Measurements from ENCODE around the gene NGRN. TPM values are rescaled to one million over a fixed set of nuclear protein-coding genes. Genes with fewer than 3 reads are reported as not detected.

NGRN gene
- total and polyA plus RNA-seq, 2 donors (not counting 1 experiment from before 2014, with no cell fraction given) = 55.3 to 96.1 TPM

DNA sequence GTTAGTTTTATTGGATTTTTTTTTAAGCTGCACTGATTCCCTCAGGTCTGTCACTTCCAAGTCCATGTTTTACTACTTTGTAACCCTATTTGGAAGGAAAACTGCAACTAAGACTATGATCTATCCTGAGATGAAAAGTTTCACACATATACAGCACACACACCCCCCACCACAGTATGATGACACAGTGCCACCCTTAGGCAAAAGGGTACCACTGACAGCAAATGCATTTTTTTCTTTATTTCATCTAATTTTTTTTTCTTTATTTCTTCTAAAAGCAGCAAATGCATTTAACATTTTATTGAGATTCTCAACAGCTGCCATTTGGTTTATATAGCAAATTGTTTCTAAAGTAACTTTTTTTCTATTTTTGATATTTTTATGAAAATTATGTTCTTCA, 21.2 kb downstream of the NGRN start:
- DNase-seq (ENCODE audit: low read depth in 2 of 2) = peak; percentile 24 to 52
- no peak overlapping the region for H3K4me2 ChIP-seq (ENCODE audit: extremely low read depth, insufficient read depth, low read length)
- no peak overlapping the region for H3K27ac ChIP-seq (ENCODE audit: insufficient read depth, low read length)
- no peaks in the 10 kb centered on the region for H3K36me3 ChIP-seq (ENCODE audit: control insufficient read depth, insufficient read depth, low read length)
- H3K4me1 ChIP-seq (ENCODE audit: control insufficient read depth, extremely low read depth, insufficient read depth, low read length) = no peaks in the 10 kb centered on the region
- no peaks in the 10 kb centered on the region for H3K27me3 ChIP-seq (ENCODE audit: control insufficient read depth, insufficient read depth, low read length)
- no peak overlapping the region for H3K9ac ChIP-seq (ENCODE audit: insufficient read depth, low read length)
- TF ChIP-seq, protein P1, sequence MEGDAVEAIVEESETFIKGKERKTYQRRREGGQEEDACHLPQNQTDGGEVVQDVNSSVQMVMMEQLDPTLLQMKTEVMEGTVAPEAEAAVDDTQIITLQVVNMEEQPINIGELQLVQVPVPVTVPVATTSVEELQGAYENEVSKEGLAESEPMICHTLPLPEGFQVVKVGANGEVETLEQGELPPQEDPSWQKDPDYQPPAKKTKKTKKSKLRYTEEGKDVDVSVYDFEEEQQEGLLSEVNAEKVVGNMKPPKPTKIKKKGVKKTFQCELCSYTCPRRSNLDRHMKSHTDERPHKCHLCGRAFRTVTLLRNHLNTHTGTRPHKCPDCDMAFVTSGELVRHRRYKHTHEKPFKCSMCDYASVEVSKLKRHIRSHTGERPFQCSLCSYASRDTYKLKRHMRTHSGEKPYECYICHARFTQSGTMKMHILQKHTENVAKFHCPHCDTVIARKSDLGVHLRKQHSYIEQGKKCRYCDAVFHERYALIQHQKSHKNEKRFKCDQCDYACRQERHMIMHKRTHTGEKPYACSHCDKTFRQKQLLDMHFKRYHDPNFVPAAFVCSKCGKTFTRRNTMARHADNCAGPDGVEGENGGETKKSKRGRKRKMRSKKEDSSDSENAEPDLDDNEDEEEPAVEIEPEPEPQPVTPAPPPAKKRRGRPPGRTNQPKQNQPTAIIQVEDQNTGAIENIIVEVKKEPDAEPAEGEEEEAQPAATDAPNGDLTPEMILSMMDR (conservative IDR thresholded peaks at IDR 0.05 in 1 of 2, IDR thresholded peaks at IDR 0.05 in 1 of 2; ENCODE audit: low read depth in 1 of 2, low read length in 2 of 2) = peak; percentile 21 to 39
- TF ChIP-seq EZH2 (IDR thresholded peaks at IDR 0.05; ENCODE audit: low read length, missing control alignments) = no peak
- no peaks in the 10 kb centered on the region for H3K79me2 ChIP-seq (ENCODE audit: control insufficient read depth, insufficient read depth, low read length)
- H2AFZ ChIP-seq (ENCODE audit: low read length) = no peak overlapping the region
- H3K9me3 ChIP-seq (ENCODE audit: control insufficient read depth, insufficient read depth, low read depth, low read length) = no peaks in the 10 kb centered on the region
- H3K4me3 ChIP-seq (replicated peaks in 1 of 4; ENCODE audit: control extremely low read depth in 1 of 4, insufficient read depth in 1 of 4, low read depth in 3 of 4, low read length in 4 of 4) = no peak overlapping the region
- no peaks in the 10 kb centered on the region for H4K20me1 ChIP-seq (ENCODE audit: control insufficient read depth, extremely low read depth, insufficient read depth, low read length)

DNA sequence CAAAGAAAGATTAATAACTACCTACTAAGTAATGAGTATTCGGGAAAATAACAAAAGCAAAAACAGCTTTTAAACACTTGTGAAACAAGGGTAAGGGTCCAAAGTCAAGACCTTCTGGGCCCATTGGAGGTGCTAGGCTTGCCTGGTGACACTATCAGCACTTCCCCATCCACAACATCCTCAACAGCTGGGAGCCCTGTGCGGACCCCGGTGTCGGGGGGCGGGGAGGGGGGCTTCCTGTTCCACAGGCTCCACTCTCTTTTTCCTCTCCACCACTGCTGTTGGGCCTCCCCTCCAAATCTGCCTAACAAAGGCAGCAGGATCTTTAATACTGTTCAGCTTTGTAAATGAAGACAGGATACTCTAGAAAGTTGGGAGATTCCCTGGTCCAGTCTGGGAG, 21.6 kb downstream of the NGRN start:
- Histone ChIP-seq H3K36me3 (ENCODE audit: control insufficient read depth, insufficient read depth, low read length) (no peaks in the 10 kb centered on the region), H4K20me1 (ENCODE audit: control insufficient read depth, extremely low read depth, insufficient read depth, low read length) (no peaks in the 10 kb centered on the region), H3K9me3 (ENCODE audit: control insufficient read depth, insufficient read depth, low read depth, low read length) (no peaks in the 10 kb centered on the region), H3K4me3 (replicated peaks in 1 of 4; ENCODE audit: control extremely low read depth in 1 of 4, insufficient read depth in 1 of 4, low read depth in 3 of 4, low read length in 4 of 4) (no peak overlapping the region), H3K9ac (ENCODE audit: insufficient read depth, low read length) (no peak overlapping the region), H3K27me3 (ENCODE audit: control insufficient read depth, insufficient read depth, low read length) (no peaks in the 10 kb centered on the region), H3K27ac (ENCODE audit: insufficient read depth, low read length) (no peak overlapping the region), H2AFZ (ENCODE audit: low read length) (peak overlapping the region; percentile 39), H3K4me2 (ENCODE audit: extremely low read depth, insufficient read depth, low read length) (no peak overlapping the region), H3K79me2 (ENCODE audit: control insufficient read depth, insufficient read depth, low read length) (no peaks in the 10 kb centered on the region), H3K4me1 (ENCODE audit: control insufficient read depth, extremely low read depth, insufficient read depth, low read length) (no peaks in the 10 kb centered on the region)
- DNase-seq (ENCODE audit: low read depth in 2 of 2) = no peak
- TF ChIP-seq EZH2 (IDR thresholded peaks at IDR 0.05; ENCODE audit: low read length, missing control alignments) = no peak
- TF ChIP-seq, protein P1 (conservative IDR thresholded peaks at IDR 0.05 in 1 of 2, IDR thresholded peaks at IDR 0.05 in 1 of 2; ENCODE audit: low read depth in 1 of 2, low read length in 2 of 2) = no peak

DNA sequence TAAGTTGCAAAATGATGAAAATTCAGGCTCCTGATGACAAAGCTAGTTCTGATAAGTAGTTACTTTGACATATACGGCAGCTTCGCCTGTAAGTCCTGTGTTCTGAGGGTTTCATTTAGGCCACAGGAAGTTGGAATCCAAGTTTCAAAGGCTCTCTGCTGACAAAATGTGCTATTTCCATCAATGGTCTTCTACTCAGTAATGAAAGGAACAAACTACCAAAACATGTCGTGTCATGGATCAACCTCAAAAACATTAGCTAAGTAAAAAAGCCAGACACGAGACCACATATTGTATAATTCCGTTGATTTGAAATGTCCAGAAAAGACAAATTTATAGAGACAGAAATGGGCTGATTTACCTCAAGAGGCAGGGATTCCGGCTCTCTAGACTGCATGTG, 22.5 kb downstream of the NGRN start:
- Histone ChIP-seq H3K79me2 (ENCODE audit: control insufficient read depth, insufficient read depth, low read length) (no peaks in the 10 kb centered on the region), H3K9ac (ENCODE audit: insufficient read depth, low read length) (no peak overlapping the region), H3K27me3 (ENCODE audit: control insufficient read depth, insufficient read depth, low read length) (no peaks in the 10 kb centered on the region), H3K27ac (ENCODE audit: insufficient read depth, low read length) (no peak overlapping the region), H3K9me3 (ENCODE audit: control insufficient read depth, insufficient read depth, low read depth, low read length) (no peaks in the 10 kb centered on the region), H4K20me1 (ENCODE audit: control insufficient read depth, extremely low read depth, insufficient read depth, low read length) (no peaks in the 10 kb centered on the region), H3K4me3 (replicated peaks in 1 of 4; ENCODE audit: control extremely low read depth in 1 of 4, insufficient read depth in 1 of 4, low read depth in 3 of 4, low read length in 4 of 4) (no peak overlapping the region), H2AFZ (ENCODE audit: low read length) (no peak overlapping the region), H3K36me3 (ENCODE audit: control insufficient read depth, insufficient read depth, low read length) (no peaks in the 10 kb centered on the region), H3K4me2 (ENCODE audit: extremely low read depth, insufficient read depth, low read length) (no peak overlapping the region), H3K4me1 (ENCODE audit: control insufficient read depth, extremely low read depth, insufficient read depth, low read length) (no peaks in the 10 kb centered on the region)
- DNase-seq (ENCODE audit: low read depth in 2 of 2) = no peak
- TF ChIP-seq, protein P1 (conservative IDR thresholded peaks at IDR 0.05 in 1 of 2, IDR thresholded peaks at IDR 0.05 in 1 of 2; ENCODE audit: low read depth in 1 of 2, low read length in 2 of 2) = no peak
- no peak for TF ChIP-seq EZH2 (IDR thresholded peaks at IDR 0.05; ENCODE audit: low read length, missing control alignments)

Measured in fibroblast of lung (primary cell).